Progenitor cell of endocrine pancreas (in vitro differentiated cells): Measurements from ENCODE around the gene TRPV4. TPM values are rescaled to one million over a fixed set of nuclear protein-coding genes. Genes with fewer than 3 reads are reported as not detected.

Experiments used
- DNase-seq: peaks from one replicate; pipeline ENCODE4 v3.0.0; 2021; ENCODE audit warnings: low spot score; ENCODE audit not compliant: unreplicated experiment
- H3K27ac Mint-ChIP-seq: 2 replicates; pipeline ENCODE4 v1.8.0; 2021; ENCODE audit warnings: mild to moderate bottlenecking, moderate library complexity, mixed read lengths
- H3K27me3 Mint-ChIP-seq: 2 replicates; pipeline ENCODE4 v1.8.0; 2021; ENCODE audit warnings: mixed read lengths
- H3K36me3 Mint-ChIP-seq: 2 replicates; pipeline ENCODE4 v1.8.0; 2022; ENCODE audit warnings: mixed read lengths; ENCODE audit not compliant: insufficient read depth
- H3K4me1 Mint-ChIP-seq: 2 replicates; pipeline ENCODE4 v1.8.0; 2021; ENCODE audit warnings: low read depth, mixed read lengths
- H3K4me3 Mint-ChIP-seq: 2 replicates; pipeline ENCODE4 v1.8.0; 2021; ENCODE audit warnings: low read depth, mild to moderate bottlenecking, moderate library complexity, mixed read lengths
- H3K9me3 Mint-ChIP-seq: 2 replicates; pipeline ENCODE4 v1.8.0; 2021; ENCODE audit warnings: low read depth, mixed read lengths
- CTCF ChIP-seq: fragments of 200-600 bp; sonication (generic); IDR thresholded peaks from one replicate; pipeline ENCODE4 v1.5.0; 2021; ENCODE audit warnings: antibody characterized with exemption, mild to moderate bottlenecking; ENCODE audit not compliant: unreplicated experiment
- total RNA-seq: library from RNA; stranded (reverse); gene quantifications from 2 replicates; pipeline ENCODE4 v1.2.1, GENCODE V29; 2021

Gene TRPV4
- total RNA-seq, 1 donor from 2014 or later: 5.2 TPM

GRCh38 chr12:109827080-109827479 lies 6.1 kb downstream of the TRPV4 start:
- Mint-ChIP-seq H3K36me3 (no peaks in the 10 kb centered on the region), H3K27me3 (no peaks in the 10 kb centered on the region), H3K9me3 (no peaks in the 10 kb centered on the region), H3K4me3 (no peak overlapping the region), H3K4me1 (peaks cover 7% of the 10 kb centered on the region), H3K27ac (no peak overlapping the region)
- no peak for TF ChIP-seq CTCF
- DNase-seq: no peak

GRCh38 chr12:109824731-109825130 lies 8.5 kb downstream of the TRPV4 start:
- no peak overlapping the region for H3K27ac Mint-ChIP-seq
- no peaks in the 10 kb centered on the region for H3K4me1 Mint-ChIP-seq
- TF ChIP-seq CTCF: no peak

GRCh38 chr12:109822951-109823411 lies 10.2 kb downstream of the TRPV4 start:
- no peaks in the 10 kb centered on the region for H3K9me3 Mint-ChIP-seq
- no peaks in the 10 kb centered on the region for H3K4me1 Mint-ChIP-seq
- H3K36me3 Mint-ChIP-seq: no peaks in the 10 kb centered on the region
- H3K27ac Mint-ChIP-seq: no peak overlapping the region
- no peak for TF ChIP-seq CTCF
- H3K4me3 Mint-ChIP-seq: no peak overlapping the region
- H3K27me3 Mint-ChIP-seq: no peaks in the 10 kb centered on the region
- DNase-seq: no peak

More at GRCh38 chr12:109824731-109825130, 8.5 kb downstream of the TRPV4 start:
- H3K4me3 Mint-ChIP-seq: no peak overlapping the region
- H3K9me3 Mint-ChIP-seq: no peaks in the 10 kb centered on the region
- H3K36me3 Mint-ChIP-seq: no peaks in the 10 kb centered on the region
- H3K27me3 Mint-ChIP-seq: no peaks in the 10 kb centered on the region
- DNase-seq: no peak

GRCh38 chr12:109822416-109822815 lies 10.8 kb downstream of the TRPV4 start:
- no peak for TF ChIP-seq CTCF
- Mint-ChIP-seq H3K36me3 (no peaks in the 10 kb centered on the region), H3K4me1 (no peaks in the 10 kb centered on the region), H3K9me3 (no peaks in the 10 kb centered on the region), H3K4me3 (no peak overlapping the region), H3K27ac (no peak overlapping the region), H3K27me3 (no peaks in the 10 kb centered on the region)
- DNase-seq: no peak

GRCh38 chr12:109821968-109822367 lies 11.2 kb downstream of the TRPV4 start:
- H3K4me1 Mint-ChIP-seq: no peaks in the 10 kb centered on the region
- H3K36me3 Mint-ChIP-seq: no peaks in the 10 kb centered on the region
- H3K4me3 Mint-ChIP-seq: no peak overlapping the region
- no peak overlapping the region for H3K27ac Mint-ChIP-seq
- H3K9me3 Mint-ChIP-seq: no peaks in the 10 kb centered on the region
- DNase-seq: no peak
- H3K27me3 Mint-ChIP-seq: no peaks in the 10 kb centered on the region
- no peak for TF ChIP-seq CTCF
